Measurements from ENCODE around the gene PDE2A.

DNA sequence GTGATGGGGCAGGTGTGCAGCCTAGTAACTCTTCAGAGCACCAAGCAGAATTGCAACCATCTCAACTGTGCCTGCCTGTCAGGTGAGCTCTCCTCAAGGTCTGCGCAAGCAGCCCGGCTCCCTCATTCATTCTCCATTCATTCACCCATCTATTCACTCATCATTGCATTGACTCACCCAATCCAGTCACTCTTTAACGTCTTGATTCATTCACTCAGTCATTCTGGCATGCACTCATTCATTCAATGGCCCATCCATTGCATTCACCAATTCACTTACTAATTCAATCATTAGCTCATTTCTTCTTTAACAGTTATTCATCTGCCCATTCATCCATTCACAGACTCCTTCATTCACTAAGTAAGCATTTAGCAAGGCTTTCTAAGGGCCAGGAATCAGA lies 111.8 kb downstream of the PDE2A start:
- TF ChIP-seq POLR2AphosphoS5 (IDR thresholded peaks at IDR 0.05; ENCODE audit: low read depth, low read length) (no peak), POLR2A (IDR thresholded peaks at IDR 0.05; ENCODE audit: low read depth, low read length) (no peak), TAF1 (IDR thresholded peaks at IDR 0.05; ENCODE audit: low read depth, low read length) (no peak), SPI1 (IDR thresholded peaks at IDR 0.05; ENCODE audit: low read depth, low read length) (no peak), POU2F2 (IDR thresholded peaks at IDR 0.05; ENCODE audit: low read depth, low read length) (no peak), PAX5 (IDR thresholded peaks at IDR 0.05; ENCODE audit: insufficient read depth, low read length, severe bottlenecking) (no peak)
